ENCODE data around the gene EZR. TPM values are rescaled to one million over a fixed set of nuclear protein-coding genes. Genes with fewer than 3 reads are reported as not detected.

EZR gene
- total and polyA plus RNA-seq, 9 of the 15 experiments (the other 6 are each of a cell fraction or from before 2014, with no cell fraction given): 36.5 to 162 (median 104) TPM

DNA sequence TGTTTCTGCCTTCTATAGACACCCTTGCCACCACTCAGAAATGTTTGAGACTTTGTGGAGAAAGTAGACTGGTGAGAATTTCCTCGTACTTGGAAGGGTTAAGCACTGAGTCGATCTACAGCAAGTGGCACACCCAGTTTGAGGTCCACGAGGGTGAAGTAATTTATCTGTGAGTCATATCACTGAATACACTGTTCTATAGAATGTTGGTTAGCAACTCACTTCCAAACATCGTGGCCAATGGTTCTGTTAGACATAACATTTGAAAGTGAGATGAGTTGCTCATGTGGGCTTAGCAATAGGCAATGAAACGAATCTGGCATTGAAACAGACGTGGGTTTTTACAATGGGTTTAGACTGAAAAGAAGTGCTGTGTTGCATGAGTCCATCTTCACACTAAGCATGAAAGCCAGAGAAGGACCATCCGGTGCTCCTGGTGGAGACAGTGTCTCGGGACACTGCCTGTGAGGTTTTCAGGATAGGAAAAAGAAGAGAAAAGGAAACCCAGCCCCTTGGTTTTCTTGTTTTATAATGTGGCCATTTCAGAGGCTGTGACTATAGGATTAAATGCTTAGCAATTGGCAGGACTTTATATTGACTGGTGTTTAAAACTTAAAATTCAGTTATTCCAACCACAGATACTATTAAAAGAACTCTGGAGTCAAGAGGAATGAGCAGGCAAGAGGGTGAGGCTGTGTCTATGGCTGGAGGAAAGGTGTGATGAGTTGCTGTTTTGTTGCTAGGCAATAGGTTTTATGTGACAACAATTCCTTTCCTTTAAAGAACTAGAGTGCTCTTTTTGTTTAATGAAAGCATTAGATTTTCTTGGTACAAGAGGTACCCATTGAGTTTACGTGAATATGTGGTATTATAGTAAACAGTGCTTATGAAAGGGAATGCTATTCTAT, 31.0 kb upstream of the EZR start (continued):
- TF ChIP-seq, protein P1, sequence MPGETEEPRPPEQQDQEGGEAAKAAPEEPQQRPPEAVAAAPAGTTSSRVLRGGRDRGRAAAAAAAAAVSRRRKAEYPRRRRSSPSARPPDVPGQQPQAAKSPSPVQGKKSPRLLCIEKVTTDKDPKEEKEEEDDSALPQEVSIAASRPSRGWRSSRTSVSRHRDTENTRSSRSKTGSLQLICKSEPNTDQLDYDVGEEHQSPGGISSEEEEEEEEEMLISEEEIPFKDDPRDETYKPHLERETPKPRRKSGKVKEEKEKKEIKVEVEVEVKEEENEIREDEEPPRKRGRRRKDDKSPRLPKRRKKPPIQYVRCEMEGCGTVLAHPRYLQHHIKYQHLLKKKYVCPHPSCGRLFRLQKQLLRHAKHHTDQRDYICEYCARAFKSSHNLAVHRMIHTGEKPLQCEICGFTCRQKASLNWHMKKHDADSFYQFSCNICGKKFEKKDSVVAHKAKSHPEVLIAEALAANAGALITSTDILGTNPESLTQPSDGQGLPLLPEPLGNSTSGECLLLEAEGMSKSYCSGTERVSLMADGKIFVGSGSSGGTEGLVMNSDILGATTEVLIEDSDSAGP (CRISPR knock-in tag; IDR thresholded peaks at IDR 0.05): peak; percentile 71; the same call in 1 of the 2 replicates
- TF ChIP-seq STAT5B (CRISPR knock-in tag; IDR thresholded peaks at IDR 0.05) (no peak), KDM1A (IDR thresholded peaks at IDR 0.05) (0 out of 4 replicates have a peak, but pooled peaks have one; percentile 26 to 37), TOE1 (IDR thresholded peaks at IDR 0.05; ENCODE audit: borderline replicate concordance) (peak; percentile 22; the same call in 1 of the 2 replicates), TOE1 (CRISPR knock-in tag; IDR thresholded peaks at IDR 0.05; ENCODE audit: borderline replicate concordance, low read depth) (no peak), ZNF57 (CRISPR knock-in tag; IDR thresholded peaks at IDR 0.05) (no peak), MAFF (IDR thresholded peaks at IDR 0.05; ENCODE audit: low read length) (no peak), LCOR (CRISPR knock-in tag; IDR thresholded peaks at IDR 0.05) (peak; percentile 68; the same call in 1 of the 2 replicates), NR1H2 (CRISPR knock-in tag; IDR thresholded peaks at IDR 0.05) (no peak), RB1 (IDR thresholded peaks at IDR 0.05; ENCODE audit: low read depth) (no peak)
- TF ChIP-seq, protein P2, sequence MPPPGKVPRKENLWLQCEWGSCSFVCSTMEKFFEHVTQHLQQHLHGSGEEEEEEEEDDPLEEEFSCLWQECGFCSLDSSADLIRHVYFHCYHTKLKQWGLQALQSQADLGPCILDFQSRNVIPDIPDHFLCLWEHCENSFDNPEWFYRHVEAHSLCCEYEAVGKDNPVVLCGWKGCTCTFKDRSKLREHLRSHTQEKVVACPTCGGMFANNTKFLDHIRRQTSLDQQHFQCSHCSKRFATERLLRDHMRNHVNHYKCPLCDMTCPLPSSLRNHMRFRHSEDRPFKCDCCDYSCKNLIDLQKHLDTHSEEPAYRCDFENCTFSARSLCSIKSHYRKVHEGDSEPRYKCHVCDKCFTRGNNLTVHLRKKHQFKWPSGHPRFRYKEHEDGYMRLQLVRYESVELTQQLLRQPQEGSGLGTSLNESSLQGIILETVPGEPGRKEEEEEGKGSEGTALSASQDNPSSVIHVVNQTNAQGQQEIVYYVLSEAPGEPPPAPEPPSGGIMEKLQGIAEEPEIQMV (tag; conservative IDR thresholded peaks at IDR 0.05; ENCODE audit: low read depth): no peak
- TF ChIP-seq, protein P3, sequence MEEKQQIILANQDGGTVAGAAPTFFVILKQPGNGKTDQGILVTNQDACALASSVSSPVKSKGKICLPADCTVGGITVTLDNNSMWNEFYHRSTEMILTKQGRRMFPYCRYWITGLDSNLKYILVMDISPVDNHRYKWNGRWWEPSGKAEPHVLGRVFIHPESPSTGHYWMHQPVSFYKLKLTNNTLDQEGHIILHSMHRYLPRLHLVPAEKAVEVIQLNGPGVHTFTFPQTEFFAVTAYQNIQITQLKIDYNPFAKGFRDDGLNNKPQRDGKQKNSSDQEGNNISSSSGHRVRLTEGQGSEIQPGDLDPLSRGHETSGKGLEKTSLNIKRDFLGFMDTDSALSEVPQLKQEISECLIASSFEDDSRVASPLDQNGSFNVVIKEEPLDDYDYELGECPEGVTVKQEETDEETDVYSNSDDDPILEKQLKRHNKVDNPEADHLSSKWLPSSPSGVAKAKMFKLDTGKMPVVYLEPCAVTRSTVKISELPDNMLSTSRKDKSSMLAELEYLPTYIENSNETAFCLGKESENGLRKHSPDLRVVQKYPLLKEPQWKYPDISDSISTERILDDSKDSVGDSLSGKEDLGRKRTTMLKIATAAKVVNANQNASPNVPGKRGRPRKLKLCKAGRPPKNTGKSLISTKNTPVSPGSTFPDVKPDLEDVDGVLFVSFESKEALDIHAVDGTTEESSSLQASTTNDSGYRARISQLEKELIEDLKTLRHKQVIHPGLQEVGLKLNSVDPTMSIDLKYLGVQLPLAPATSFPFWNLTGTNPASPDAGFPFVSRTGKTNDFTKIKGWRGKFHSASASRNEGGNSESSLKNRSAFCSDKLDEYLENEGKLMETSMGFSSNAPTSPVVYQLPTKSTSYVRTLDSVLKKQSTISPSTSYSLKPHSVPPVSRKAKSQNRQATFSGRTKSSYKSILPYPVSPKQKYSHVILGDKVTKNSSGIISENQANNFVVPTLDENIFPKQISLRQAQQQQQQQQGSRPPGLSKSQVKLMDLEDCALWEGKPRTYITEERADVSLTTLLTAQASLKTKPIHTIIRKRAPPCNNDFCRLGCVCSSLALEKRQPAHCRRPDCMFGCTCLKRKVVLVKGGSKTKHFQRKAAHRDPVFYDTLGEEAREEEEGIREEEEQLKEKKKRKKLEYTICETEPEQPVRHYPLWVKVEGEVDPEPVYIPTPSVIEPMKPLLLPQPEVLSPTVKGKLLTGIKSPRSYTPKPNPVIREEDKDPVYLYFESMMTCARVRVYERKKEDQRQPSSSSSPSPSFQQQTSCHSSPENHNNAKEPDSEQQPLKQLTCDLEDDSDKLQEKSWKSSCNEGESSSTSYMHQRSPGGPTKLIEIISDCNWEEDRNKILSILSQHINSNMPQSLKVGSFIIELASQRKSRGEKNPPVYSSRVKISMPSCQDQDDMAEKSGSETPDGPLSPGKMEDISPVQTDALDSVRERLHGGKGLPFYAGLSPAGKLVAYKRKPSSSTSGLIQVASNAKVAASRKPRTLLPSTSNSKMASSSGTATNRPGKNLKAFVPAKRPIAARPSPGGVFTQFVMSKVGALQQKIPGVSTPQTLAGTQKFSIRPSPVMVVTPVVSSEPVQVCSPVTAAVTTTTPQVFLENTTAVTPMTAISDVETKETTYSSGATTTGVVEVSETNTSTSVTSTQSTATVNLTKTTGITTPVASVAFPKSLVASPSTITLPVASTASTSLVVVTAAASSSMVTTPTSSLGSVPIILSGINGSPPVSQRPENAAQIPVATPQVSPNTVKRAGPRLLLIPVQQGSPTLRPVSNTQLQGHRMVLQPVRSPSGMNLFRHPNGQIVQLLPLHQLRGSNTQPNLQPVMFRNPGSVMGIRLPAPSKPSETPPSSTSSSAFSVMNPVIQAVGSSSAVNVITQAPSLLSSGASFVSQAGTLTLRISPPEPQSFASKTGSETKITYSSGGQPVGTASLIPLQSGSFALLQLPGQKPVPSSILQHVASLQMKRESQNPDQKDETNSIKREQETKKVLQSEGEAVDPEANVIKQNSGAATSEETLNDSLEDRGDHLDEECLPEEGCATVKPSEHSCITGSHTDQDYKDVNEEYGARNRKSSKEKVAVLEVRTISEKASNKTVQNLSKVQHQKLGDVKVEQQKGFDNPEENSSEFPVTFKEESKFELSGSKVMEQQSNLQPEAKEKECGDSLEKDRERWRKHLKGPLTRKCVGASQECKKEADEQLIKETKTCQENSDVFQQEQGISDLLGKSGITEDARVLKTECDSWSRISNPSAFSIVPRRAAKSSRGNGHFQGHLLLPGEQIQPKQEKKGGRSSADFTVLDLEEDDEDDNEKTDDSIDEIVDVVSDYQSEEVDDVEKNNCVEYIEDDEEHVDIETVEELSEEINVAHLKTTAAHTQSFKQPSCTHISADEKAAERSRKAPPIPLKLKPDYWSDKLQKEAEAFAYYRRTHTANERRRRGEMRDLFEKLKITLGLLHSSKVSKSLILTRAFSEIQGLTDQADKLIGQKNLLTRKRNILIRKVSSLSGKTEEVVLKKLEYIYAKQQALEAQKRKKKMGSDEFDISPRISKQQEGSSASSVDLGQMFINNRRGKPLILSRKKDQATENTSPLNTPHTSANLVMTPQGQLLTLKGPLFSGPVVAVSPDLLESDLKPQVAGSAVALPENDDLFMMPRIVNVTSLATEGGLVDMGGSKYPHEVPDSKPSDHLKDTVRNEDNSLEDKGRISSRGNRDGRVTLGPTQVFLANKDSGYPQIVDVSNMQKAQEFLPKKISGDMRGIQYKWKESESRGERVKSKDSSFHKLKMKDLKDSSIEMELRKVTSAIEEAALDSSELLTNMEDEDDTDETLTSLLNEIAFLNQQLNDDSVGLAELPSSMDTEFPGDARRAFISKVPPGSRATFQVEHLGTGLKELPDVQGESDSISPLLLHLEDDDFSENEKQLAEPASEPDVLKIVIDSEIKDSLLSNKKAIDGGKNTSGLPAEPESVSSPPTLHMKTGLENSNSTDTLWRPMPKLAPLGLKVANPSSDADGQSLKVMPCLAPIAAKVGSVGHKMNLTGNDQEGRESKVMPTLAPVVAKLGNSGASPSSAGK (IDR thresholded peaks at IDR 0.05): peak; percentile 81
